Stimulated activated CD8-positive, alpha-beta memory T cell treated with anti-CD3 and anti-CD28 coated beads, Interleukin-7, amount 100 ng/mL, for 48 hours (primary cell): ENCODE results near the gene PPP1R14C.

Experiments used
- DNase-seq, 2 donors: peaks; one replicate each; pipeline ENCODE4 v3.0.0-alpha.2; 2020; ENCODE audit warnings: low read depth in 1 of 2; ENCODE audit errors: extremely low read depth in 1 of 2

The PPP1R14C gene

GRCh38 chr6:150212778-150213177 lies 69.9 kb downstream of the PPP1R14C start:
- DNase-seq: no peak

GRCh38 chr6:150213301-150213700 lies 70.5 kb downstream of the PPP1R14C start:
- DNase-seq: no peak

DNA sequence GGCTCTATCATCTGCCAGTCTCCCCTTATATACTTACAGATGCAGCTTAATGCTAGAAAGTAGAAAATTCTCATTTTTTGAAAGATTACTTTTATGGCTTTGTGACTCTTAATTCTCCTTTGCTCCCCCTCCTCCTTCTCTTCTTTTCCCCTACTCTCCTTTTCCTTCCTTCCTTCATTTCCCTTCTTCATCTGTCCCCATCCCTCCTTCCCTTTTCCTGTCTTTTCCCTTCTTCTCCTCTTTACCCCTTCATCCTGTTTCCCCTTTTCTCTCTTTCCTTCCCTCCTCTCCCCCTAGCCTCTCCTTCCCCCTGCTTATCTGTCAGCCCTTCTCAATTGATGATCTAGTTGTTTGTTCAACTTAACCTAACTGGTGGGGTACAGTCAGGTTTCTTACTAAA lies 71.5 kb downstream of the PPP1R14C start:
- no peak for DNase-seq

DNA sequence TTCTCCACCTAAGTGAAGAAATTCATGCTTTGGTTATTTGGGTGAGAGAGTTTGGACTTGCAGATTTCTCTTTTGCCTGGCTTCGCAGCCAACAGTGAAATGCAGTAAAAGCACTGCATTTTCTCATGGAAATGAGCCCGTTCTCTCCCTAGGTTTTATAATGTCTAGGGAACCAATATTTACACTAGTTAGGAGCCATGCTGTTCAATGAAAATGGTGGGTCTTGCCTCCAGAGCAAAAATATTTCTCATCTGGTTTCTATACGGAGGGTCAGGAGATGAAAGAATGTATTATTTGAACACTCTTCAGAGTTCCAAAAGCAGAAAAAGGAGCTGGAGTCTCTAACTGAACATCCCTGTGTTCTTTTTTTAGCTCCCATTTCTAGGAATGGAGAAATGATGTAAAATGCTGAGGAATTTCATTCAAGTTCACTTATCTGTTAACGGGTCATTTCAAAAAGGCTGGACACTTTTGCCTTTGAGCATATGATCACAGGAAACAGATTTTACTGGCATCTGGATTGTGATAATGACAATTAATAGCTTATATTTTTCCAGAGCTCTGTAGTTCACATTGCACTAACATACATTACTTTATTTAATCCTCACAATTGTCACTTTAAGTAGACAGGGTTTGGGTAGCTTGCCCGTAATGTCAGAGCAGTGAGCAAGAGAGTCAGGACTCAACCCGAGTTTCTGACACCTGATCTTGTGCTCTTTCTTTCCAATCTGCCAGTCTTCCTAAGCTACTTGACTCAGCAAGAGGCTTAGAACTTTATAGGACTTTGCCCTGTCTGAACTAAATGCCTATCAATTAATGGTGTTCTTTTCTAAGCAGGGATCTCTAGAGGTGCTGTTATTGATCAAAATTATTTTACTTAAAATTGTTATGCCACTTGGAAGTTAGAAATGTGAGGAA lies 78.0 kb downstream of the PPP1R14C start:
- DNase-seq: no peak

DNA sequence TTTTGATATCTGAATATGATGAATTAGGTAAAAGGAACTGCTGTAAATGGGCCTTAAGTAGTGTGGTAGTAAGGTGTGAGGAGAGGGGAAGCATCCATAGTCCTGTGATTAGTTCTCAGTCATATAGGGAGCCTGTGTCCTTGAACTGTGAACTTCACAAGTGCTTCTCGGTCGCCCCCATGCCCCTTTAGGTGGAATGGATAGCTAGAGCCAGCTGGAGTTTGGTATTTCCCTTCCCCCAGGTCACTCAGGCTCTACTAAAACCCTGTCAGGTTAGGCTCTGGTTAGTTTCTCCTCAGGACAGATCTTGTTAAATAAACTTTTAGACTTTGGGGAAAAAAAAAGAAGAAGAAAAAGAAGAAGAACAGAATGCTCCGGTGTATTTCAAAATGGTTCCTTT lies 82.0 kb downstream of the PPP1R14C start:
- DNase-seq: no peak

GRCh38 chr6:150227281-150227680 lies 84.4 kb downstream of the PPP1R14C start:
- no peak for DNase-seq

DNA sequence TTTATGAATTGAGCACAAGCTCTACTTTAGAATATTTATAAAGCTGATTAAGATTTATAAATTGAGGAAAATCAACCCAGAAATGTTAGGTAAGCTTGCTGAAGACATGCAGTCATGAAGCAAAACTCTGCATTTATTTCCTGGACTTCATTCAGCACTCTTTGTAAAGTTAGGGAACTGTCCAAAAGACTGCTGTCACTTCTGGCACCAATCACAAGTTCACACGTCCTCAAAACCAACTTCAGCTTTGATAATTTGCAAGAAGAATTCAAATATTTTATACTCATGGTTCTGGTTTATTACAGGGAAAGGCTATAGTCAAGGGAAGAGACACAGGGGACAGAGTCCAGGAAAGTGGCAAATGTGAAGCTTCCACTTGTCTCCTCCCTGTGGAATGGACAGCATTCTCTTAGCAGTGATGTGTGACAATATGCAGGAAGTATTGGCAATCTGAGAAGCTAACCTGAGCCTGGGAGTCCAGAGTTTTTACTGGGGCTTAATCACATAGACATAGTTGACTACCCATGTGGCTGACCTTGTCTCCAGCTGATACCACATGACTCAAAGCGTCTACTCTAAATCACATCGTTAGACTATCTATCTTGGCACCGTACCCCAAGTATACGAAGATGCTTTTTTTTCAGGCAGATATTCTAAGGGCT lies 85.4 kb downstream of the PPP1R14C start:
- no peak for DNase-seq

DNA sequence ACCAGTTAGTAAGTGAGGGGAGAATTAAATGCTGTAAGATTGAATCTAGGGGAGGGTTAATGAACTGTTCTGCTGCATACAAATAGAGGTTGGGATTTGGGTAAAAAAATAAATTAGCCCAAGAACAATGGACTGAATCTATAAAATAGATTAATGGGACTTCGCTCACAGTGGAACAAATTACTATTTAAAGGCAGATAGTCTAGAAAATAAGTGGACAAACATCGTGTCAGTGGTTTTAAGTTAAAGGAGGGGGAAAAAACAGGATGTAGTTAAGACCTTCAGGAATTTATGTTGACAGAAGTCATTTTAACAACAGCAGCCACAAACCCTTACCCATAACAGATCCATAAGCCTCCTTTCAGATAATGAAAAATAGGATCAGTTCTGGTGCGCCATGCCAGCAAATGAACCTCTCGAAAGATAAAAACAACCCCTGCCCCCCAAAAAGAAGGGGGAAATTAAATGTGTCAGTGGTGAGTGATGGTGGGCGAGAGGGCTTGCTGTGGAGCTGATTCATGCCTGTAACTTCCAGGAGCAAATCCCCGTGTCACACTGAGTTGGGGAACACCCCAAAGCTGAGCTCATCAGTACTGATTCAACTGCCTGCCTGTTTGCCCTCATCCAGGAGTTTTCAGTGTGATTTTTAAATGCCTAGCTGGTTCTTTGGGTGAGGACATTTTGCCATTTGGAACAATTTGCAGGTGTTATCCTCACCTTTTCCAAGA lies 86.8 kb downstream of the PPP1R14C start:
- no peak for DNase-seq

DNA sequence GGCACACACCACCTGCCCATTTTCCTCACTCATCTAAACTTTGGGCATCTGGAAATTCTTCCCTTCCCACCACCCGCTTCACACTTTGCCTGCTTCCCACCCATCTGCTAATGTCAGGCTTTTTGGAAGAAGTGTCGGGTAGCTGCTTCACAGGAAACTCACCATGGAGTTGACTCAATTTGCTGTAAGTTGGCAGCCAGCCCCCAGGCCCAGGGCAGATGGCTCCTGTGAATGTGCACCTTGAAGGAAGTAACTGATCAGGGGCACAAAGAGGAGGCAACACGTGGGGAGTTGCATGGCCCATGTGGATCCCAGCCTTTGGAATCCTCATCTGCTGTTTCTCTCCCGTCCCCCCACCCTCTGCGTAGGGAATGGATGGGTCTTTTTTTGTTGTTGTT lies 87.3 kb downstream of the PPP1R14C start:
- no peak for DNase-seq

GRCh38 chr6:150230832-150231524 lies 88.1 kb downstream of the PPP1R14C start:
- no peak for DNase-seq

GRCh38 chr6:150231525-150231850 lies 88.6 kb downstream of the PPP1R14C start:
- DNase-seq: no peak

- no peak for DNase-seq
These were observed 91.0 kb downstream of the PPP1R14C start for GRCh38 chr6:150233843-150234269.

- no peak for DNase-seq
These were observed 92.4 kb downstream of the PPP1R14C start for GRCh38 chr6:150235218-150235617.

- DNase-seq: no peak
These were observed 93.3 kb downstream of the PPP1R14C start for GRCh38 chr6:150236114-150236513.

GRCh38 chr6:150236544-150236943 lies 93.7 kb downstream of the PPP1R14C start:
- DNase-seq: no peak

DNA sequence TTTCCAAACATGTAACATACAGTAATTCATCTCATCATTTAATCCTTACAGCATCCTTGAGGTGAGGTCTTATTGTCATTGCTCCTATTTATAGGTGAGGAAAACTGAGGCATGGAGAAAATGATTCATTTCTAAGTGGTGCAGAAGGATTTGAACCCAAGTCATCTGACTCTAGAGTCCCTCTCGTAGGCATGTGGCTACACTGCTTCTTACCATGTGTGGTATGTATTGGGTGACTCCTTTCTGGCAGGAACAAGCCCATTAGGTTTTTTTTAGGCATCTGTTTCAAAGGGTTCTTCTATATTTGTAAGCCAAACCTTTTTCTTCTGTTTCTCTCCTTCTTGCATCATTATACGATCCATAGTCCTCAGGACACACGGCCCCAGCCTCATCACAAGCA lies 94.8 kb downstream of the PPP1R14C start:
- DNase-seq: no peak

GRCh38 chr6:150238336-150238741 lies 95.5 kb downstream of the PPP1R14C start:
- DNase-seq: no peak

- no peak for DNase-seq
These were observed 96.1 kb downstream of the PPP1R14C start for GRCh38 chr6:150238846-150239407.

GRCh38 chr6:150241756-150242155 lies 98.9 kb downstream of the PPP1R14C start:
- peak; percentile 20 to 42 for DNase-seq

GRCh38 chr6:150243620-150244314 lies 100.9 kb downstream of the PPP1R14C start:
- DNase-seq: no peak
